ENCODE results near the gene PRAF2.

GRCh38 chrX:49043987-49044281 lies 29.9 kb downstream of the PRAF2 start:
- TF ChIP-seq CTCF (IDR thresholded peaks at IDR 0.05) (no peak), EP300 (IDR thresholded peaks at IDR 0.05) (no peak)

Measured in ovary (tissue), 3 donors.